Loucy (cell line): ENCODE measurements around the gene TNPO3.
"Not testable (repeated sequence)": the region's sequence is repeated elsewhere in the genome, so short reads cannot be mapped to it uniquely, and the experiment has no call there.

Experiments used
- EZH2phosphoT487 ChIP-seq: fragments of 200-600 bp; IDR thresholded peaks from 2 replicates; pipeline ENCODE4 v1.6.1; 2018; ENCODE audit warnings: antibody characterized with exemption, mild to moderate bottlenecking, moderate library complexity, borderline replicate concordance
- TF ChIP-seq, protein P1 (sequence below): fragments of 200-600 bp; sonication (generic); conservative IDR thresholded peaks from 2 replicates; pipeline ENCODE4 v1.5.1; 2014; ENCODE audit warnings: mild to moderate bottlenecking, antibody characterized with exemption, low read length

DNA sequence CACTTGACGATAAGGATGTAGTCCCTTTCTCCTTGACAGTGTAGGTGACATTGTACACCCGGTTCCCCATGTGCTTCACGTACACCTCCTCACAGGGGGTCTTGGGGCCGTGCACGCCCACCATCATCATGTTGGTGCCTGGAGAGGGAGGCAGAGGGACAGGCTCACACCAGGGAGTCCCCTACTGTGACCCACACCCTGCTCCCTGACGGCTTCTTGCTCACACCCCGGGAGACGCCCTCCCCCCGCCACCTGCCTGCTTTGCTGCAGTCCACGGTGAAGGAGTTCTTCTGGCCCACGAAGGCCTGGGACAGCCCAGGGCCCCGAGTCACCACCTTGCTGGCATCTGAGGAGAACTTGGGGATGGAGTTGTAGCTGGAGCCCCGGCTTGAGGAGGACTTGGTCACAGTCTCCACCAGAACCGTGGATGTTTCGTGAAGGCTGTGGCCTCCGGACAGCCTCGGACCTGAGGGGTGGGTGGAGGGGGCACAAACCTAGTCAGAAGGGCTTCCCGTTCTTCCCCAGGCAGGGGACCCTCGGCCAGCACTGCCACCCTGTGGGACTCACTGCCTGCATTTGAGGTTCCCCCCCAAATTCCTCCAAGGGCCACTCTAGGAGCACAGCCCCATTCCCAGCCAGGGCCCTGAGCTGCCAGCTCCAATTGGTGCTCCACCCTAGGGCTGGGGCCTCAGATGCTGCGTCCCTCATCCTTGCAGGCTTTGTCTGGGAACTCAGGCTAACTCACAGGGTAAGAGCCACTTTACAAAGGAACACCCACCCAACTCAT, 142.0 kb downstream of the TNPO3 start:
- TF ChIP-seq, protein P1, sequence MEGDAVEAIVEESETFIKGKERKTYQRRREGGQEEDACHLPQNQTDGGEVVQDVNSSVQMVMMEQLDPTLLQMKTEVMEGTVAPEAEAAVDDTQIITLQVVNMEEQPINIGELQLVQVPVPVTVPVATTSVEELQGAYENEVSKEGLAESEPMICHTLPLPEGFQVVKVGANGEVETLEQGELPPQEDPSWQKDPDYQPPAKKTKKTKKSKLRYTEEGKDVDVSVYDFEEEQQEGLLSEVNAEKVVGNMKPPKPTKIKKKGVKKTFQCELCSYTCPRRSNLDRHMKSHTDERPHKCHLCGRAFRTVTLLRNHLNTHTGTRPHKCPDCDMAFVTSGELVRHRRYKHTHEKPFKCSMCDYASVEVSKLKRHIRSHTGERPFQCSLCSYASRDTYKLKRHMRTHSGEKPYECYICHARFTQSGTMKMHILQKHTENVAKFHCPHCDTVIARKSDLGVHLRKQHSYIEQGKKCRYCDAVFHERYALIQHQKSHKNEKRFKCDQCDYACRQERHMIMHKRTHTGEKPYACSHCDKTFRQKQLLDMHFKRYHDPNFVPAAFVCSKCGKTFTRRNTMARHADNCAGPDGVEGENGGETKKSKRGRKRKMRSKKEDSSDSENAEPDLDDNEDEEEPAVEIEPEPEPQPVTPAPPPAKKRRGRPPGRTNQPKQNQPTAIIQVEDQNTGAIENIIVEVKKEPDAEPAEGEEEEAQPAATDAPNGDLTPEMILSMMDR = not testable (repeated sequence)
- TF ChIP-seq EZH2phosphoT487 = not testable (repeated sequence)
